Measurements from ENCODE around the gene CIDEC.
"Not testable (repeated sequence)": the region's sequence is repeated elsewhere in the genome, so short reads cannot be mapped to it uniquely, and the experiment has no call there.

CIDEC gene

DNA sequence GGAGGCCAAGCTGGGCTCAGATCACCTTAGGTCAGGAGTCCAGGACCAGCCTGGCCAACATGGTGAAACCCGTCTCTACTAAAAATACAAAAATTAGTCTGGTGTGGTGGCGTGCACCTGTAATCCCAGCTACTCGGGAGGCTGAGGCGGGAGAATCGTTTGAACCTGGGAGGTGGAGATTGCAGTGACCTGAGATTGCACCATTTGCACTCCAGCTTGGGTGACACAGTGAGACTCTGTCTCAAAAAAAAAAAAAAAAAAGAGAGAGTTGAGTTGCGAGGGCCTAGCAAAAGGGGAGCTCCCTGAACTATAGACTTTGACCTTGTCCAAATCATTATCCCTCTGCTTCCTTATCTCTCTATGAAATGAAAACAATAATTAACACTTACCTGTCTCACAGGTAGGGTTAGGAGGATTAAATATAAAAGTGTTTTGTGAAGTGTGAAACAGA is 20.9 kb upstream of the CIDEC start:
- H3K4me1 ChIP-seq (ENCODE audit: control insufficient read depth, insufficient read depth, low read length, poor library complexity, severe bottlenecking) = peaks cover 23% of the 10 kb centered on the region
- not testable (repeated sequence) for H3K27ac ChIP-seq (ENCODE audit: low read depth, low read length, severe bottlenecking); H3K4me3 ChIP-seq (ENCODE audit: extremely low read depth, insufficient read depth, low read length, poor library complexity, severe bottlenecking); H3K9me3 ChIP-seq (ENCODE audit: control insufficient read depth, low read length); H3K36me3 ChIP-seq (ENCODE audit: control insufficient read depth, insufficient read depth, low read length)
- 90 to 93% methylated on average over 4 to 5 of the region's 6 CpGs for WGBS, 2 experiments (ENCODE audit: insufficient coverage in 2 of 2)

DNA sequence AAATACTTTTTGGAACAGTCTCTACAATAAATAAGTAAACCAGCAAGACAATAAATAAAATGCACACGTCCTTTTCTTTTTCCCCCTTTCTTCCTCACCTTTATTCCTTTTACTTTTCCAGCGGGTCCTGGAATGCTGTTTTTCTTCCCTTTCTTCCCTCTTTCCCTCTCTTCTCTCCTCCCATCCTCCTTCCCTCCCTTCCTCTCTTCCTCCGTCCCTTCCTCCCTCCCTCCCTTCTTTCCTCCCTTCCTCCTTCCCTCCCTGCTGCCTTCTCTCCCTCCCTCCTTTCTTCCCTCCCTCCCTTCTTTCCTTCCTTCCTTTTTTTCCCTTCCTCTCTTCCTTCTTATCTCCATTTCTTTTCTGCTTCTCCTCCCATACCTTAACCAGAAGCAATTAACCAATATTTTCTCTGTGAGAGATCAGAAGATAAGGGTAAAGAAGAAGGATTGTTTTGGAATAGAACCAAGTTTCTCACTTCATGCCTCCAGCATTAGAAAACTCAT is 19.3 kb upstream of the CIDEC start:
- Histone ChIP-seq H3K4me1 (ENCODE audit: control insufficient read depth, insufficient read depth, low read length, poor library complexity, severe bottlenecking) (peaks cover 23% of the 10 kb centered on the region), H3K36me3 (ENCODE audit: control insufficient read depth, insufficient read depth, low read length) (peaks cover 8% of the 10 kb centered on the region), H3K9me3 (ENCODE audit: control insufficient read depth, low read length) (no peaks in the 10 kb centered on the region), H3K4me3 (ENCODE audit: extremely low read depth, insufficient read depth, low read length, poor library complexity, severe bottlenecking) (no peak overlapping the region), H3K27ac (ENCODE audit: low read depth, low read length, severe bottlenecking) (no peak overlapping the region)
- 73 to 86% methylated on average over 3 of the region's 3 CpGs for WGBS, 2 experiments (ENCODE audit: insufficient coverage in 2 of 2)

DNA sequence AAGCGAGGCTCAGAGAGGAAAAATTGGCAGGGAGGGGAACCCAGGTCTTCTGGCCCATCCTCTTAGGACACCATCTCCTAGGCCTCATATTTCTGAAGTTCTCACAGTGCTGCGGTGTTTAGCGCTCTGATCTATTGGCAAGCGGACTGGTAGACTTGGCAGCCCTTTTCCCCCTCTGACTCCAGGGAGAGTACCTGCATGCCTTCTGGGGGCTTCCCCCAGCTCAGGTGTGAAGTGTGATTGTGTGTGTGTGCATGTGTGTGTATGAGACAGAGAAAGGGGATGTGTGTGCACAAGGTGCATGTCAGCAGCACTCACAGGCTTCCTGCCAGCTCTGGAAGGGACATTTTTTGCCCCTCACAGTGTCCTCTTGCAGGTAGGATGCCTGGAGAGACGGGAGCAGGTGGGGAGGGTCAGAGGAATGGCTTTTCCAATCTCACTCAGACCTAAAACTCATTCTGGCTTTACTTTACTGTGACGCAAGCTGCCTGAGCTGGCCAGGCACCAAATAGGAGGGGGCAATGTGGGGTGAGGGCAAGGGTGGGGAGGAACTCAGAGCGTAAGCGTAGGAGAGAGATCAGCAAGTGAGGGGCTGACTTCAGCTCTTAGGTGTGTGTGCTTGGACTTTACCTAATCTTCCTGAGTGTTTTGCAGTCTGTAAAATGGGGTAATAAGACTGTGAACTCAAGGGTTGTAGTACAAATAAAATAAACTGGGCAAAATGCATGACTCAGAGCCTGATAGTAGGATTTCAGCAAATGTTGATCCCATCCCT is 18.6 kb upstream of the CIDEC start:
- Histone ChIP-seq H3K4me1 (ENCODE audit: control insufficient read depth, insufficient read depth, low read length, poor library complexity, severe bottlenecking) (peaks cover 19% of the 10 kb centered on the region), H3K9me3 (ENCODE audit: control insufficient read depth, low read length) (no peaks in the 10 kb centered on the region), H3K36me3 (ENCODE audit: control insufficient read depth, insufficient read depth, low read length) (peaks cover 15% of the 10 kb centered on the region), H3K27ac (ENCODE audit: low read depth, low read length, severe bottlenecking) (no peak overlapping the region), H3K4me3 (ENCODE audit: extremely low read depth, insufficient read depth, low read length, poor library complexity, severe bottlenecking) (no peak overlapping the region)
- WGBS, 2 experiments (ENCODE audit: insufficient coverage in 2 of 2) = 89 to 93% methylated on average over 4 to 6 of the region's 8 CpGs

DNA sequence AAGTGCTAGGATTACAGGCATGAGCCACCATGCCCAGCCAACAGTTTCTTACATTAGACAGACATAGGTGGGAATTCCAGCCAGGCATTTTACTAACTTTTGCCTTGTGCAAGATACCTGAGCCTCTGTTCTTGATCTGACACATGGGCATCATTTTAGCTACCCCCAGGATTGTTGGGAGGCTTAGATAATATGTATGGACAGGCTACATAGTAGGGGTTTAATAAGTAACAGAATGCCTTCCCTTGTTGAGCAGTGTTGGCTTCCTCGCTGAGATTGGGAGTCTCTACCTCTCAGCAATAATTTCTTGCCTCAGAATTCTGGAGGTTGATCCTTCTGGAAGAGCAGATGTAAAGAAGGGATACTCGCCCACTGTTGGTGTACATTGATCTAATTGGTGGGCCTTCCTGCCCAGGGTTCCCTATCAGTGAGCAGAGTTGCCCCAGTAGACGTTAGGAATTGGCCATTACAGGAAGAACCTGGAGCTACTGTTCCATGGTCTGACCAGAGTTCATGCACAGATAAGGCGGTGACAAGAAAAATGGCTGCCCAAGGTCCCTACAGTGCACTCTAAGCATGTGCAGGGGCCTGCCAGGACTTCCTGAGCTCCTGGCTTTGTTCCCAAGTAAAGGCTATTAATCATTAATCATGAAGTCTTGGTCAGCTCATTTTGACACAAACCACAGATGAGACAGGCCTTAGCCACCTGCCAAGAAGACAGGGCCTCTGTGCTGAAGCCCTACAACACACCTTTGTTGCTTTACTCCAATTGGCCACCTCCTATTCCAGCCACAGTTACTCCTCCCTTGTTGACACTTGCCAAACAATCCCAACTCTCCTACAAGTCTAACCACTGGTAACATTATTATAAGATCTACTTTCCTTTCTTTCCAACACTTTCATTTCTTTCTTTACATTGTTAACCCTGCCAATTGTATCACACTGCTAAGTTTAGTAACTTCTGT is 17.6 kb upstream of the CIDEC start:
- peaks cover 24% of the 10 kb centered on the region for H3K36me3 ChIP-seq (ENCODE audit: control insufficient read depth, insufficient read depth, low read length)
- no peak overlapping the region for H3K27ac ChIP-seq (ENCODE audit: low read depth, low read length, severe bottlenecking)
- peaks cover 14% of the 10 kb centered on the region for H3K4me1 ChIP-seq (ENCODE audit: control insufficient read depth, insufficient read depth, low read length, poor library complexity, severe bottlenecking)
- 83 to 94% methylated on average over 3 to 4 of the region's 4 CpGs for WGBS, 2 experiments (ENCODE audit: insufficient coverage in 2 of 2)
- no peaks in the 10 kb centered on the region for H3K9me3 ChIP-seq (ENCODE audit: control insufficient read depth, low read length)
- no peak overlapping the region for H3K4me3 ChIP-seq (ENCODE audit: extremely low read depth, insufficient read depth, low read length, poor library complexity, severe bottlenecking)

DNA sequence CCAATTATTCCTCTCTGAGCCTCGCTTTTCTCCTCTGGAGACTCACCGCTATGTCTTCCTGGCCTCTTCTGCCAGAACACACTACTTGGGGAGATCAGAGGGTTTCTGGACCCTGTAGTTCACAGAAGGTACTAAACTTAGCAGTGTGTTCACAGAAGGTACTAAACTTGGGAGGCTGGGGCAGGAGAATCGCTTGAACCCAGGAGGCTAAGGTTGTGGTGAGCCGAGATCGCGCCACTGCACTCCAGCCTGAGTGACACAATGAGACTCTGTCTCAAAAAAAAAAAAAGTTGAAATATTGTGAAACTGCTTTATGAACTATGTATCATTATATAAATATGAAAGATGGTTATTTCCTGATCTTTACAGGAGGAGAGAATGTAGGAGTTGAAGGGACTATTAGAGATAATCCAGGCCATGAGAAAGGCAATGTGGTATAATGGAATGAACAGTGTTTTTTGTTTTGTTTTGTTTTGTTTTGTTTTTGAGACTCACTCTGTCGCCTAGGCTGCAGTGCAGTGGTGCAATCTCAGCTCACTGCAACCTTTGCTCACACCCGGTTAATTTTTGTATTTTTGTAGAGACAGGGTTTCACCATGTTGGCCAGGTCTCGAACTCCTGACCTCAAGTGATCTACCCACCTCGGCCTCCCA is 16.8 kb upstream of the CIDEC start:
- H3K9me3 ChIP-seq (ENCODE audit: control insufficient read depth, low read length); H3K4me3 ChIP-seq (ENCODE audit: extremely low read depth, insufficient read depth, low read length, poor library complexity, severe bottlenecking); H3K4me1 ChIP-seq (ENCODE audit: control insufficient read depth, insufficient read depth, low read length, poor library complexity, severe bottlenecking); H3K27ac ChIP-seq (ENCODE audit: low read depth, low read length, severe bottlenecking): not testable (repeated sequence)
- peaks cover 31% of the 10 kb centered on the region for H3K36me3 ChIP-seq (ENCODE audit: control insufficient read depth, insufficient read depth, low read length)
- WGBS, 2 experiments (ENCODE audit: insufficient coverage in 2 of 2) = 90 to 96% methylated on average over 5 to 8 of the region's 10 CpGs

DNA sequence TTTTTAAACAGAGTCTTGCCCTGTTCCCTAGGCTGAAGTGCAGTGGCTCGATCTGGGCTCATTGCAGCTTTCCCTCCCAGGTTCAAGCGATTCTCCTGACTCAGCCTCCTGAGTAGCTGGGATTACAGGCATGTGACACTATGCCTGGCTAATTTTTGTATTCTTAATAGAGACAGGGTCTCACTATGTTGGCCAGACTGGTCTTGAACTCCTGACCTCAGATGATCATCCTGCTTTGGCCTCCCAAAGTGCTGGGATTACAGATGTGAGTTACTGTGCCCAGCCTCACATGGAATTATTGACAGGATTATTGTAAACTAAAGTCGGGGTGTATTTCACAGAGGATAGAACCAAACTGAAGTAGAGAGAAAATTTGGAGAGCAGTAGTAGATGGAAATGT is 15.7 kb upstream of the CIDEC start:
- H3K36me3 ChIP-seq (ENCODE audit: control insufficient read depth, insufficient read depth, low read length) = peaks cover 36% of the 10 kb centered on the region
- not testable (repeated sequence) for H3K9me3 ChIP-seq (ENCODE audit: control insufficient read depth, low read length); H3K4me1 ChIP-seq (ENCODE audit: control insufficient read depth, insufficient read depth, low read length, poor library complexity, severe bottlenecking); H3K4me3 ChIP-seq (ENCODE audit: extremely low read depth, insufficient read depth, low read length, poor library complexity, severe bottlenecking); H3K27ac ChIP-seq (ENCODE audit: low read depth, low read length, severe bottlenecking)
- 89 to 93% methylated on average over 2 to 3 of the region's 3 CpGs for WGBS, 2 experiments (ENCODE audit: insufficient coverage in 2 of 2)

DNA sequence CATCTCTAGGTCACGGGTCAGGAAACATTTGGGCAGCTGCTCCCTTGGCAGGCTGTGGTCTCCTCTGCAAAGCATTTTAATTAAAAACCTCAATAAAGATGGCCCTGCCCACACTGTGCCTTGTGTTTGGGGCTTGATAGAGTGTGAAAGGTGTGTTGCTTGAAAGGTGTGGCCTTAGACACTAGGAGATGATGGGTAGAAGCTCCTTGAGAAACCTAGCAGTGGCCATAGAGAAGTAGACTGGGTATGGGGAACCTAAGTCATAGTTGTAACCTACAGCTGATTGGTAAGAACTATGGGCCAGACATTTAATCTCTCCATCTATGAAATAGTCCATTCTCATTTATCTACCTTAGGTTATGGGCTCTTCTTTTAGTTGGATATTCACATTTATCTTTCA is 13.7 kb upstream of the CIDEC start:
- Histone ChIP-seq H3K4me3 (ENCODE audit: extremely low read depth, insufficient read depth, low read length, poor library complexity, severe bottlenecking) (no peak overlapping the region), H3K27ac (ENCODE audit: low read depth, low read length, severe bottlenecking) (no peak overlapping the region), H3K4me1 (ENCODE audit: control insufficient read depth, insufficient read depth, low read length, poor library complexity, severe bottlenecking) (no peaks in the 10 kb centered on the region), H3K36me3 (ENCODE audit: control insufficient read depth, insufficient read depth, low read length) (peaks cover 36% of the 10 kb centered on the region), H3K9me3 (ENCODE audit: control insufficient read depth, low read length) (no peaks in the 10 kb centered on the region)
- 100% methylated on average over 1 of the region's 1 CpG; no CpG with 5 or more reads in 1 of the 2 experiments for WGBS, 2 experiments (ENCODE audit: insufficient coverage in 2 of 2)

DNA sequence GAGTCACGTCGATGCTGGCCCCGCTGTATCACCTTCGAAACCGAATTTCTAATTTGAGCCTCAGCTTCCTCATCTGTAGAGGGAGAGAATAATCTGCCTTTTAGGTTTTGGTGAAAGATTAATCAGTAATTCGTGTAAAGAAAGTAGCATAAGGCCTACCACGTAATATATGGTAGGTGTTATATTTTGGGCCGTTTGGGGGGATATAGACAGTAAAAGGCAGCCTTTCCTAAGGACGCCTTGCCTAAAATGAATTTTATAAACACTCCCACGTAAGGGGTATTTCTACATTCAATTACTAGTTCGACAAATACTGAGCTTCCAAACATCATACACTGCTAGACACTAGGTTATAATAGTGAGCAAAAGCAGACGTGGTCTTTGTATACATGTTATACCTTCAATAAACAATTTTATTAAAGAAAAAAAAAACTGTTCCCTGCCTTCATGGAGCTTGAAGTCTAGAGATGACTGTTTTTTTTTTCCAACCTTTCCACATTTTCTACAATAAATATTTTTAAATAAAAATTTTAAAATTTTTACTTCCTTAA is 11.1 kb upstream of the CIDEC start:
- Histone ChIP-seq H3K4me1 (ENCODE audit: control insufficient read depth, insufficient read depth, low read length, poor library complexity, severe bottlenecking) (no peaks in the 10 kb centered on the region), H3K27ac (ENCODE audit: low read depth, low read length, severe bottlenecking) (peak overlapping the region; percentile 73), H3K9me3 (ENCODE audit: control insufficient read depth, low read length) (no peaks in the 10 kb centered on the region), H3K36me3 (ENCODE audit: control insufficient read depth, insufficient read depth, low read length) (peaks cover 36% of the 10 kb centered on the region), H3K4me3 (ENCODE audit: extremely low read depth, insufficient read depth, low read length, poor library complexity, severe bottlenecking) (peak overlapping the region; percentile 100)
- 0 to 8% methylated on average over 2 to 7 of the region's 12 CpGs for WGBS, 2 experiments (ENCODE audit: insufficient coverage in 2 of 2)

DNA sequence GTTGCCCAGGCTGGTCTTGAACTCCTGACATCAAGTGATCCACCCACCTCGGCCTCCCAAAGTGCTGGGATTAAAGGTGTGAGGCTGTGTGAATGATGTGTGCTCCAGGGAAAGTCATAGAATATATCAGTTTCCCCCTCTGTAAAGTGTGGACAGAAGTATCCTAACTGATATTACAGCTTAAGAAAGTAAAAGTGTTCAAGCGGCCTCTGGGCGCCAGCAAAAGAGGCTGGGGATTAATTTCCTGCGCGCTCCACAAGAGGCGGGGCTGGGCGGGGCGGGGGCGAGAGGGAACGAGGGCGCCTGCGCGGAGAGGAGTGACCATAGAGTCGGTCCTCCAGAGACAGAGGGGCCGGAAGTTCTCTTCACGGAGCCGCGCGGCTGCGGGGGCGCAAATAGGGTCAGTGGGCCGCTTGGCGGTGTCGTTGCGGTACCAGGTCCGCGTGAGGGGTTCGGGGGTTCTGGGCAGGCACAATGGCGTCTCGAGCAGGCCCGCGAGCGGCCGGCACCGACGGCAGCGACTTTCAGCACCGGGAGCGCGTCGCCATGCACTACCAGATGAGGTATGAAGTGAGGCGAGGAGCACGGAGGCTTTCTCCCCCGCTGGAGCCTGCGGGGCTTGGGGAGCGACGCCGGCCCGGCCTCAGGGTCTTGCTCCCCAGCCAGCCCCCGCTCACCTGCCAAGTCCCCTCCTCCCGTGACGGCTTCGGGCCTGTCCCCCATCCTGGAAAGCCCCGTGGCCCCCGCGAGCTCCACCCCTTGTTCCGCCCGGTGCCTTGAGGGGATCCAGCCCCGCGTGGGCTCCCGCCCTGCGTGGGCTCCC is 10.4 kb upstream of the CIDEC start, which contains the start of gene JAGN1:
JAGN1 (plus strand) TSS at position 362 of the 823 bp plus-strand sequence; CDS start at position 475, 113 bp downstream.
- Histone ChIP-seq H3K9me3 (ENCODE audit: control insufficient read depth, low read length) (no peaks in the 10 kb centered on the region), H3K4me1 (ENCODE audit: control insufficient read depth, insufficient read depth, low read length, poor library complexity, severe bottlenecking) (no peaks in the 10 kb centered on the region), H3K36me3 (ENCODE audit: control insufficient read depth, insufficient read depth, low read length) (peaks cover 34% of the 10 kb centered on the region), H3K4me3 (ENCODE audit: extremely low read depth, insufficient read depth, low read length, poor library complexity, severe bottlenecking) (peak within 1 kb of the TSS; percentile 100), H3K27ac (ENCODE audit: low read depth, low read length, severe bottlenecking) (peak within 1 kb of the TSS; percentile 73)
- 1 to 2% methylated on average over 35 to 53 of the region's 62 CpGs for WGBS, 2 experiments (ENCODE audit: insufficient coverage in 2 of 2)
